Measurements from ENCODE around the gene GPR142. TPM values are rescaled to one million over a fixed set of nuclear protein-coding genes. Genes with fewer than 3 reads are reported as not detected.

Gene GPR142
- total RNA-seq, 1 donor, result not detected

DNA sequence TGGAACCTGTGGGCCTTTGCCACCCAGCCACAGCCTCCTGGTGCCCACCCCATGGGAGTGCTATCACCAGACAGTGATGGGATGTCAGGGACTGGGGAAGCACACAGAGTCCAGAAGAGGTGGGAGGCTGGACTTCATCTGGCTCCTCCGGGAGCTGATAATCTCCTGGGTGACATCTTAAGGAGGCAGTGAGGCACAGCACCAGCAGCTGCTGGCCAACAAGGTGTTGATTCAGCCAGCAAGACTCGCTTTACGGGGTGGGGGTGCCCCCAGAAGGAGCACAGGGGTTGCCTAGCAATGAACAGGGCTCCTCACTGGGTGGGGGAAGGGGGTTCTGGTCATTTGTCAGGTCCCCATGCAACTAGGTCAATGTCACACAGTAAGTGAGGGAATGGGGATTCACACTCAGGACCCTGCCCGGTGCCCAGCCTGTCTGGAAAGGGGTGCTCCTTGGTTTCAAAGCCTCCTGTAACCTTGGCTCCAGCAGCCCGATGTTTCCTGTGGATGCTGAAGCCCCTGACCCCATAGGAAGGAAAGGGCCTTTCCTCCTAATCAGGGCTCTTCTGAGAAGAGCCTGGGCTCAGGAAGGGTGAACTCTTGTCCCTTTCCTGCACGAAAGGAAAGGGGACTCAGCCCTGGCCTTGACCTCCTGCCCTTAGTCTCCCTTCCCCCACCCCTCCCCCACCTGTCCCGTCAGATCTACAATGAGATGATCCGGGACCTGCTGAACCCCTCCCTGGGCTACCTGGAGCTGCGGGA is 23.6 kb upstream of the GPR142 start:
- H3K79me2 ChIP-seq (ENCODE audit: insufficient read depth, low read length), result no peaks in the 10 kb centered on the region
- H4K20me1 ChIP-seq (ENCODE audit: insufficient read depth, low read length), result no peaks in the 10 kb centered on the region
- no peaks in the 10 kb centered on the region for H3K36me3 ChIP-seq (ENCODE audit: insufficient read depth, low read length)
- TF ChIP-seq, protein P1, sequence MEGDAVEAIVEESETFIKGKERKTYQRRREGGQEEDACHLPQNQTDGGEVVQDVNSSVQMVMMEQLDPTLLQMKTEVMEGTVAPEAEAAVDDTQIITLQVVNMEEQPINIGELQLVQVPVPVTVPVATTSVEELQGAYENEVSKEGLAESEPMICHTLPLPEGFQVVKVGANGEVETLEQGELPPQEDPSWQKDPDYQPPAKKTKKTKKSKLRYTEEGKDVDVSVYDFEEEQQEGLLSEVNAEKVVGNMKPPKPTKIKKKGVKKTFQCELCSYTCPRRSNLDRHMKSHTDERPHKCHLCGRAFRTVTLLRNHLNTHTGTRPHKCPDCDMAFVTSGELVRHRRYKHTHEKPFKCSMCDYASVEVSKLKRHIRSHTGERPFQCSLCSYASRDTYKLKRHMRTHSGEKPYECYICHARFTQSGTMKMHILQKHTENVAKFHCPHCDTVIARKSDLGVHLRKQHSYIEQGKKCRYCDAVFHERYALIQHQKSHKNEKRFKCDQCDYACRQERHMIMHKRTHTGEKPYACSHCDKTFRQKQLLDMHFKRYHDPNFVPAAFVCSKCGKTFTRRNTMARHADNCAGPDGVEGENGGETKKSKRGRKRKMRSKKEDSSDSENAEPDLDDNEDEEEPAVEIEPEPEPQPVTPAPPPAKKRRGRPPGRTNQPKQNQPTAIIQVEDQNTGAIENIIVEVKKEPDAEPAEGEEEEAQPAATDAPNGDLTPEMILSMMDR (IDR thresholded peaks at IDR 0.05; ENCODE audit: extremely low read depth, low read depth, low read length), result no peak
- no peak overlapping the region for H3K4me3 ChIP-seq (ENCODE audit: insufficient read depth, low read length)
- H3K27me3 ChIP-seq (ENCODE audit: insufficient read depth, low read length), result no peaks in the 10 kb centered on the region
- no peak overlapping the region for H2AFZ ChIP-seq (ENCODE audit: low read length)
- no peak overlapping the region for H3K27ac ChIP-seq (ENCODE audit: low read depth, low read length)
- peak; percentile 88 for DNase-seq (ENCODE audit: insufficient read length, low spot score, missing footprints)
- no peaks in the 10 kb centered on the region for H3K9me3 ChIP-seq (ENCODE audit: low read depth, low read length)
- H3K4me1 ChIP-seq (ENCODE audit: insufficient read depth, low read length), result no peaks in the 10 kb centered on the region
- H3K4me2 ChIP-seq (ENCODE audit: insufficient read depth, low read length), result no peak overlapping the region

DNA sequence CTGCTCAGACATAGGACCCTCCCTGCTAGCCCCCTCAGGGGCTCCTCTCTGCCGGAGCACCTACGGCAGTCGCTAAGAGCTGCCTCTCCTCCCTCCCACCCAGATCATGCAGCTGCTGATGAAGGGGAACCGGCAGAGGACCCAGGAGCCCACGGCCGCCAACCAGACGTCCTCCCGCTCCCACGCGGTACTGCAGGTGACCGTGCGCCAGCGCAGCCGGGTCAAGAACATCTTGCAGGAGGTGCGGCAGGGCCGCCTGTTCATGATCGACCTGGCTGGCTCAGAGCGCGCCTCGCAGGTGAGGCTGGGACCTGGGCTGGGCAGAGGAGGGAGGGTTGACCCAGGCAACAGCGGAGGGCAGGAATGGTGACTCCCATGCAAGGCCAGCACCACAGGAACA is 22.6 kb upstream of the GPR142 start:
- Histone ChIP-seq H3K27me3 (ENCODE audit: insufficient read depth, low read length) (no peaks in the 10 kb centered on the region), H3K36me3 (ENCODE audit: insufficient read depth, low read length) (no peaks in the 10 kb centered on the region), H3K27ac (ENCODE audit: low read depth, low read length) (no peak overlapping the region), H3K4me2 (ENCODE audit: insufficient read depth, low read length) (no peak overlapping the region), H3K4me1 (ENCODE audit: insufficient read depth, low read length) (no peaks in the 10 kb centered on the region), H3K9me3 (ENCODE audit: low read depth, low read length) (no peaks in the 10 kb centered on the region), H2AFZ (ENCODE audit: low read length) (no peak overlapping the region), H3K4me3 (ENCODE audit: insufficient read depth, low read length) (no peak overlapping the region), H3K79me2 (ENCODE audit: insufficient read depth, low read length) (no peaks in the 10 kb centered on the region), H4K20me1 (ENCODE audit: insufficient read depth, low read length) (no peaks in the 10 kb centered on the region)
- TF ChIP-seq, protein P1 (IDR thresholded peaks at IDR 0.05; ENCODE audit: extremely low read depth, low read depth, low read length), result no peak
- no peak for DNase-seq (ENCODE audit: insufficient read length, low spot score, missing footprints)

DNA sequence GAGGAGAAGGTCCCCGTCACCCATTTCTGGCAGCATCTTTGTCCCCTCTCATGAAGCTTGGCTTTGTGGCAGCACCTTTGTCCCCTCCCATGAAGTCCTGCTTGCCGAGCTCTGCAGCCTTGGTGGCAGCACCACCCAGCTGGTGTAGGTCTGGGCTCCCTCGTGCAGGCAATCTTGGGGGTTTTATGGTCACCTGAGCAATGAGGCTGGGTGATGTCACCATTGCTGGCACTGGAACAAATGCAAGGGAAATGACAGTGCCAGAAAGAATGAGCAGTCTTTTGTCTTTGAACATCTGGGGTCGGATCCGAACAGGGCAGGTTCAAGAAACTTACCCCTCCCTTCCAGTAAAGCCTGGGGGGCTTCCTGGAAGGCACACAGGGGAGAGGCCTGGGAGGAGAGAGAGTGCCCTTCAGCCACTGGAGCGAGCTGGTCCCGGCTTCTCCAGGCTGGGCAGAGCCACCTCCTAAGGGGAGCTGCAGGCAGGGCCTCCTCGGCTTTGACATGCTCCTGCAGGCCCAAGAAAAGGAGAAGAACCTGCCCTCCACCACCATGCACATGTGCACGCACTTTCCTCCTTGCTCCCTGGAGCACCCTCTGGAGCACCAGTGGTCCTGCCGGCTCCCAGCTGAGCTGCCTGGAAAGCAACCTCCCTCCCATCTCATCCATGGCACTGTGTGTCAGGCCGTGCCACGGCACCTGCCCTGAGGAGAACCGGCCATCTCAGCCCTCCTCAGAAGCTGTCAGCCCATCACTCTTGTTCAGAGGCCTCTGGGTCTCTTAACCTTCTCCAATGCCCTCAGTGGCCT is 21.7 kb upstream of the GPR142 start:
- Histone ChIP-seq H3K36me3 (ENCODE audit: insufficient read depth, low read length) (no peaks in the 10 kb centered on the region), H3K4me3 (ENCODE audit: insufficient read depth, low read length) (no peak overlapping the region)

More for the DNA sequence above, 21.7 kb upstream of the GPR142 start:
- Histone ChIP-seq H3K4me1 (ENCODE audit: insufficient read depth, low read length) (no peaks in the 10 kb centered on the region), H3K79me2 (ENCODE audit: insufficient read depth, low read length) (no peaks in the 10 kb centered on the region), H3K27me3 (ENCODE audit: insufficient read depth, low read length) (no peaks in the 10 kb centered on the region), H4K20me1 (ENCODE audit: insufficient read depth, low read length) (no peaks in the 10 kb centered on the region), H3K27ac (ENCODE audit: low read depth, low read length) (no peak overlapping the region), H2AFZ (ENCODE audit: low read length) (no peak overlapping the region), H3K9me3 (ENCODE audit: low read depth, low read length) (no peaks in the 10 kb centered on the region), H3K4me2 (ENCODE audit: insufficient read depth, low read length) (no peak overlapping the region)
- TF ChIP-seq, protein P1 (IDR thresholded peaks at IDR 0.05; ENCODE audit: extremely low read depth, low read depth, low read length), result no peak
- DNase-seq (ENCODE audit: insufficient read length, low spot score, missing footprints), result no peak

Data from osteoblast (primary cell).